ENCODE results near the gene CSMD2.

CSMD2 gene

GRCh38 chr1:33601751-33602150, 563.3 kb downstream of the CSMD2 start:
- no peak for DNase-seq (ENCODE audit: low spot score)

- DNase-seq (ENCODE audit: low spot score), result no peak
Measured at GRCh38 chr1:33599516-33600115, 565.4 kb downstream of the CSMD2 start.

DNA sequence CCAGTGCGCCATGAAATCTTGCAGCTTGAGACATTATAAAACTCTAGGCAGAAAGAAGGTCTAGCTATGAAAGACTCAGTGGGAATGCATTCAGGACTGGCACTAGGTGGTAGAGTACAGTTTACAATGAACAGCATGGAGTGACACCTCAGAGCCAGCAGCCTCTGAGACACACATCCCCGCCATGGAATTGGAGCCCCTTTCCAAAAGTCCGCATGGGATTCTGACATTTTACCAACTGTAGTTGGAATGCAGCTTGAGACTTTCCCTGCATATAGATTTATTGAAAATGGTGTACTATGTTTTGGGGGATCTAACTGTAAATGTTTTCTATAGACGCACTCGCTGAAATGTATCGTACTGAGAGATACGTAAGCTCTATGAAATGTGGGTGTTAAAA, 576.3 kb downstream of the CSMD2 start:
- no peak for DNase-seq (ENCODE audit: low spot score)

- DNase-seq (ENCODE audit: low spot score), result no peak
Measured at GRCh38 chr1:33586795-33587194, 578.2 kb downstream of the CSMD2 start.

GRCh38 chr1:33586106-33586505, 578.9 kb downstream of the CSMD2 start:
- no peak for DNase-seq (ENCODE audit: low spot score)

DNA sequence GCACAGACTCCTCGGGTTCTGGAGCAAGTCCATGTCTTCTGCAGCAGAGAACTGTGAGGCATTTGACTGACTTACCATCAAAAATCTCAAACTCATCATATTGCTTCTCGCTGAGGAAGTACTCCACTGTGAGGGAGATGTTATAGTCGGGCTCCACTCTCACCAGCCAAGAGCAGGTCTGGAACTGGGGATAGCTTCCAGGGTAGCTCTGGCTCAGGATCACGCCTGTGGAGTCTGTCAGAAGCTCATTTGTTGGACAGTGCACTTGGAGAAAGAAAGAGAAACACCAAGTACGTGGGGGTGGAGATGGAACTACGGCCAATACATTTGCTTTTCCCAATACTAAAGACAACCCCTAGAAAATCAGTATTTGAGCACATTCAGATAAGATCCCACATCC, 581.5 kb downstream of the CSMD2 start:
- DNase-seq (ENCODE audit: low spot score), result no peak

GRCh38 chr1:33578557-33579448, 586.2 kb downstream of the CSMD2 start:
- no peak for DNase-seq (ENCODE audit: low spot score)

GRCh38 chr1:33577663-33578062, 587.4 kb downstream of the CSMD2 start:
- no peak for DNase-seq (ENCODE audit: low spot score)

DNA sequence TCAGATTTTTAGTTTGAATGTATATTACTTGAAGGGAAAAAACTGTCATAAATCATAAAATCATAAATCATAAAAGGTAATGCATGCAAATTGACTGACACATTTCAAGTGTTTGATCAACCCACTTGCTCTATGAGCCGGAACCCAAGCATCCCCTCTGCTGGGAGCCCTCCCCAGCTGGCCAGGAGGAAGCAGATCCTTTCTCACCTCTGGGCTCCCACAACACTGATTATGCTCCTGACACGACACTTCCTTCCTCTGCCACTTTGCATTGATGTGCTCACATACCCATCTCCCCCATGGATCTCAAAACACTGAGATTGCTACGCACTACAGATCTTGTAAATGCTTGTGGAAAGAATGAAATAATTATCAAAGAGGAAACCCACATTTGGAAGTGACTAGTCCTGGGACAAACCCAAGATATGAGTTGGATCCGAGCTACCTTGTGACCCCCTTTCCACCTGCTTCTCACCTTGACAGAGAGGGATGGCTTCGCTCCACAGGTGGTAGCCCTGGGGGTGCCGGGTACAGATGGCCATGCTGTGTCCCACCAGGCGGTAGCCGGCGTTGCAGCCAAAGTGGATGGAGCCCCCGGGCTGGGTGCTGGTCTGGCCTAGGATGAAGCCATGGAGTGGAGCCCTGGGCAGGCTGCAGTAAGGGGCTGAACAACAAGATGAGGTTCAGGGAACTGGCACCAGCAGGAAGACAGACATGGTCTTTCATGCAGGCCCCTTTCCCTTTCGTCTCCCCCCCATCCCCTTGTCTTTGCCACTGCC, 588.0 kb downstream of the CSMD2 start:
- DNase-seq (ENCODE audit: low spot score), result no peak

GRCh38 chr1:33575324-33575879, 589.6 kb downstream of the CSMD2 start:
- DNase-seq (ENCODE audit: low spot score), result no peak

GRCh38 chr1:33573661-33574060, 591.4 kb downstream of the CSMD2 start:
- no peak for DNase-seq (ENCODE audit: low spot score)

DNA sequence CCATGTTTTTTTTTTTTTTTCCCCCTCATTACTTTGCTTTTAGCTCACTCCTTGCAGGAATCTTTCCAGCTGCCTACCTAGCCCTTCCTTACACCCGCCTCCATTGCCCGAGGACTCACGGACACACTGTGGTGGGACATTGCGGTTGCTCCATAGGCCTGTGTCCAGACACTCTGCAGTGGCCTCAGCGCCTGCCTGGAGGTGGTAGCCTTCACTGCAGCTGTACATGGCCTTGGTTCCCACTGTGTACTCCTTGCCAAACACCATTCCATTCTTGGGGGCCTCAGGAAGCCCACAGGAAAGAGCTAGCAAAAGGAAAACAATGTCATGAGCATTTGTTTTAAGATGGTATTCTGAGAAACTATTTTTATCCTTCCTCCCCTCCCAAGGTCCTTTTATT, 592.6 kb downstream of the CSMD2 start:
- no peak for DNase-seq (ENCODE audit: low spot score)

DNA sequence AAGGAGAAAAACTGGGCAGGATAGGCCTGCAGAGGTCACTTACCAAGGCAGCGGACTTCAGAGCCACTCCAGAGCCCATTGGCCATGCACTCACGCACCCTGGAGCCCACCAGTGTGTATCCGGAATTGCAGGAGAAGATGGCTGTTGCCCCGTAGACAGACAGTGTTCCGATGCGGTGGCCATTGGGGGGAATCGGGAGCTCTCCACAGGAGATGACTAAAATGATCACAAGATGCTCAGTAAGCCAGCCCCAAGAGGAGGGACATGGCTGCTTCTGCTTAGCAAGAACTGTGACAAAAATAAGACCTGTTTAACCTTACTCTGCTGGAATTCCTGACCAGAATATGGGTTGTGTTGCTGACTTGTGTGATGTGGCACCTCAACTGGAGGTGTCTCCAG, 595.7 kb downstream of the CSMD2 start:
- DNase-seq (ENCODE audit: low spot score), result no peak

DNA sequence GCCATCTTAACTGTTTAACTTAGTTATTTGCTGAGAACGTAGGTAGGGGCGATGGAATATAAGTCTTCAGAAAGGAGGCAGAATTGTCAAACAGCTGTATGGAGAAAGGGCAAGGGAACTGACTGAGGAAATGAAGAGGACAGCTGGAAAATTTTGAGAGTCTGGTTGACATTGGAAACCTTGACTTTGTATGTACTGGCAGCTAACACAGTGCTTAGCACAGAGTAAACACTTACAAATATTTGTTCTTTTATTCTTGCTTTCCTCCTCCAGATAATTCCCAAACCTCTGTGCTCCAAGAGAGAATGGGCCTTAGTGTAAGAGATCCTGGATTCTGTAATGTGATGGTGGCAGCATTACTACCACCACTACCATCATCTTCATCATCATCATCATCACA, 601.3 kb downstream of the CSMD2 start:
- no peak for DNase-seq (ENCODE audit: low spot score)

- no peak for DNase-seq (ENCODE audit: low spot score)
Measured at GRCh38 chr1:33562563-33562962, 602.5 kb downstream of the CSMD2 start.

DNA sequence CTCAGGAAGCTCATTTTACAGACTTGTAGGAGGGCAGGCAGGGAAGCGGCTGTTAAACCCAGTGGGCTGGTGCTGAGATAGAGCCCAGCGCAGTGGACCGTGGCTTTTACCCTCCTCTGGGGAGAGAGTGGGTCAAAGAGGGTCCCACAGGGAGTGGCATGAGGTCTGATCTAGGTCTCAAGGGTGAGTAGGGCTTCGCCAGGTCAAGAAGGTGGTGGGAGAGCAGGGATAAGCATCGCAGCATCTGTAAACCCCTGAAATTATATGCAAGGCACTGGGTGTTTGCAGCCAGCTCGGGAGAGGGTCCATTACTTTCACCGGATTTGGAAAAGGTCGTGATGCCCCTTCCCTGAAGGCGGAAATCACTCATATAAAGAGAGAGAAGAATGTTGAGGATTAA, 603.5 kb downstream of the CSMD2 start:
- no peak for DNase-seq (ENCODE audit: low spot score)

GRCh38 chr1:33560680-33561079, 604.4 kb downstream of the CSMD2 start:
- DNase-seq (ENCODE audit: low spot score), result no peak

- DNase-seq (ENCODE audit: low spot score), result no peak
Measured at GRCh38 chr1:33548721-33549120, 616.3 kb downstream of the CSMD2 start.

GRCh38 chr1:33548319-33548718, 616.7 kb downstream of the CSMD2 start:
- no peak for DNase-seq (ENCODE audit: low spot score)

DNA sequence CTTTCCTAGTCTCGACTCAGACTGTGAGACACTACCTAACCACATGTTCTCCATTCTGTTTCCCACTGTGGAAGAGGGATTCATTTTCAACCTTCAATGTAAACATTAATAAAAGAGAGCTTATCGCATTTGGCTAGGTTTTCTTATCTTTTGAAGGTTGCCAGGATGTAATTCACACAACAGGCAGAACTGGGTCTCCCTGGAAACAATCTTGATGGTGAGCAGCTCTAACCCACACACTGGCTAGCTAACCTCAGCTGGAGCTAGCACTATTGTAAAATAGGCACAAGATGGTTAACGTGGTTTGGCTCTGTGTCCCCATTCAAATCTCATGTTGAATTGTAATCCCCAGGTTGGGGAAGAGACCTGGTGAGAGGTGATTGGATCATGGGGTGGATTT, 617.5 kb downstream of the CSMD2 start:
- DNase-seq (ENCODE audit: low spot score), result no peak

GRCh38 chr1:33541966-33542365, 623.1 kb downstream of the CSMD2 start:
- DNase-seq (ENCODE audit: low spot score), result no peak

- DNase-seq (ENCODE audit: low spot score), result no peak
Measured at GRCh38 chr1:33537885-33538284, 627.1 kb downstream of the CSMD2 start.

DNA sequence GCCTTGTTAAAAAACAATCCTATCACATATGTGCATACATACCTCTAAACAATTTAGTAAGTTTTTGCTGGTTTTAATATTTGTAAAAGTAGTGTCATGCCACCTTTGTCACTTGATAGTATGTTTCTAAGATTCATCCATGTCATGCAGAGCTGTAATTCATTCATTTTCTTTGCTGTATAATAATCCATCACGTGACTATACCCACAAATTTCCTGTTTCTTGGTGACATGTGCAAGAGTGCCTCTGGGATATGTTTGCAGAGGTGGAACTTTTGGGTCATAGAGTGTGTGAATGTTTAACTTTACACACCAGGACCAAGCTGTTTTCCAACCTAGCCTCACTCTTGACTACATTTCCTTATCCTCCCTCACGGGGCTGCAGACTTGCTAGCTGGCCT, 629.7 kb downstream of the CSMD2 start:
- no peak for DNase-seq (ENCODE audit: low spot score)
